Mucosa of descending colon (tissue), 3 donors: ENCODE data around the gene KCNIP1. TPM values are rescaled to one million over a fixed set of nuclear protein-coding genes. Genes with fewer than 3 reads are reported as not detected.

Experiments
- ATAC-seq: fragments of 200-7000 bp; cut with Tn5 transposase; one replicate; pipeline ENCODE4 v1.9.1; 2020; ENCODE audit warnings: mild to moderate bottlenecking, moderate library complexity
- DNase-seq, 3 donors: peaks; one replicate each; pipeline ENCODE4 v3.0.0-alpha.2; 2020
- H3K36me3 ChIP-seq: fragments of 200-600 bp; one replicate; pipeline ENCODE4 v1.8.0; 2021; ENCODE audit warnings: low read depth, mild to moderate bottlenecking
- H3K4me1 ChIP-seq: fragments of 200-600 bp; one replicate; pipeline ENCODE4 v1.8.0; 2021; ENCODE audit warnings: low read depth, mild to moderate bottlenecking
- H3K4me3 ChIP-seq: fragments of 200-600 bp; one replicate; pipeline ENCODE4 v1.8.0; 2021; ENCODE audit warnings: mild to moderate bottlenecking
- H3K9me3 ChIP-seq: fragments of 200-600 bp; one replicate; pipeline ENCODE4 v1.8.0; 2021; ENCODE audit warnings: mild to moderate bottlenecking
- intact Hi-C, 2 donors: fragments of 100-400 bp; cut with DNase I in 1 of 2; cut with micrococcal nuclease in 1 of 2; formaldehyde crosslinking; loops; one replicate each; pipeline versions ENCODE4 v1.11.0 to v1.11.1; 2022; cut with DNase I, micrococcal nuclease
- long read RNA-seq, 2 donors: library from polyadenylated mRNA; unstranded; transcript quantifications; one replicate each; pipeline ENCODE4 v2.0.0, GENCODE V29; 2019 to 2021
- total RNA-seq, 3 donors: library from RNA; stranded (reverse); fragmentation: NEBNext Ultra II Directional in 2 of 3; extraction: Animal tissue kit (Norgen Biotek cat#: 25700) in 2 of 3; gene quantifications; one replicate each; pipeline versions ENCODE4 v1.2.1 to v1.2.4, GENCODE V29; 2021 to 2023
- TF ChIP-seq, protein P1 (sequence below): fragments of 200-600 bp; IDR thresholded peaks from one replicate; pipeline ENCODE4 v1.8.0; 2022; ENCODE audit warnings: antibody characterized with exemption, mild to moderate bottlenecking
- donor health status: DM: no; HTN: no; CAD: no; lungs with moderate emphysema.
- donor health status: DM: no; HTN: no; CAD: no.
- donor health status: DM: no; HTN: yes; CAD: no.

KCNIP1 gene
- under 1 TPM in 1 of 3 donors, not detected in 2; 0.79 TPM for total RNA-seq
- long read RNA-seq, donor 1, partial matches to known transcripts = 0 of 3 reads
- long read RNA-seq, donor 1, other reads (novel, unspliced or antisense) = 3 of 3 reads
- long read RNA-seq, donor 2 = 0 reads

DNA sequence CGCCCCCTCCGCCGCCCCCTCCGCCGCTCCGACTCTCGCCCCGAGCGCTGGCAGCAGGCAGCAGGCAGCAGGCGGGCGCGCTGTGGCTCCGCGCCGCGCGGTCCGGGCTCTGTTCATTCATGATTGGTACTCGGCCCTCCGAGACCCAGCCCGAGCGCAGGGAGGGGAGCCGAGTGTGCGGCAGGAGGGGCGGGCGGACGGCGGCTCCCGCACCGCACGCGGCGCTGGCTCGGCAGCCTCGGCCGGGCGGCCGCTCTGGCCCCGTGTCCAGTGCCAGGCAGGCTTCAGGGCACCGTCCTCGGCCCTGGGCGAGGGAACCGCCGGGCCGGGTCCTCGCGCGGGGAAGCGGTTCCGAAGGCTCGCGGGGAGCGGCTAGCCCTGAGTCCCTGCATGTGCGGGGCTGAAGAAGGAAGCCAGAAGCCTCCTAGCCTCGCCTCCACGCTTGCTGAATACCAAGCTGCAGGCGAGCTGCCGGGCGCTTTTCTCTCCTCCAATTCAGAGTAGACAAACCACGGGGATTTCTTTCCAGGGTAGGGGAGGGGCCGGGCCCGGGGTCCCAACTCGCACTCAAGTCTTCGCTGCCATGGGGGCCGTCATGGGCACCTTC, at the start of gene KCNIP1:
Gene KCNIP1, plus strand, starts transcription at position 31 of the 607 bp plus-strand sequence.
- Histone ChIP-seq H3K9me3 (no peaks in the 10 kb centered on the region), H3K36me3 (no peaks in the 10 kb centered on the region), H3K4me1 (no peaks in the 10 kb centered on the region), H3K4me3 (no peak within 1 kb of the TSS)
- ATAC-seq = no peak
- intact Hi-C loops = no loop called here
- no peak for DNase-seq
- TF ChIP-seq, protein P1, sequence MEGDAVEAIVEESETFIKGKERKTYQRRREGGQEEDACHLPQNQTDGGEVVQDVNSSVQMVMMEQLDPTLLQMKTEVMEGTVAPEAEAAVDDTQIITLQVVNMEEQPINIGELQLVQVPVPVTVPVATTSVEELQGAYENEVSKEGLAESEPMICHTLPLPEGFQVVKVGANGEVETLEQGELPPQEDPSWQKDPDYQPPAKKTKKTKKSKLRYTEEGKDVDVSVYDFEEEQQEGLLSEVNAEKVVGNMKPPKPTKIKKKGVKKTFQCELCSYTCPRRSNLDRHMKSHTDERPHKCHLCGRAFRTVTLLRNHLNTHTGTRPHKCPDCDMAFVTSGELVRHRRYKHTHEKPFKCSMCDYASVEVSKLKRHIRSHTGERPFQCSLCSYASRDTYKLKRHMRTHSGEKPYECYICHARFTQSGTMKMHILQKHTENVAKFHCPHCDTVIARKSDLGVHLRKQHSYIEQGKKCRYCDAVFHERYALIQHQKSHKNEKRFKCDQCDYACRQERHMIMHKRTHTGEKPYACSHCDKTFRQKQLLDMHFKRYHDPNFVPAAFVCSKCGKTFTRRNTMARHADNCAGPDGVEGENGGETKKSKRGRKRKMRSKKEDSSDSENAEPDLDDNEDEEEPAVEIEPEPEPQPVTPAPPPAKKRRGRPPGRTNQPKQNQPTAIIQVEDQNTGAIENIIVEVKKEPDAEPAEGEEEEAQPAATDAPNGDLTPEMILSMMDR = no peak

DNA sequence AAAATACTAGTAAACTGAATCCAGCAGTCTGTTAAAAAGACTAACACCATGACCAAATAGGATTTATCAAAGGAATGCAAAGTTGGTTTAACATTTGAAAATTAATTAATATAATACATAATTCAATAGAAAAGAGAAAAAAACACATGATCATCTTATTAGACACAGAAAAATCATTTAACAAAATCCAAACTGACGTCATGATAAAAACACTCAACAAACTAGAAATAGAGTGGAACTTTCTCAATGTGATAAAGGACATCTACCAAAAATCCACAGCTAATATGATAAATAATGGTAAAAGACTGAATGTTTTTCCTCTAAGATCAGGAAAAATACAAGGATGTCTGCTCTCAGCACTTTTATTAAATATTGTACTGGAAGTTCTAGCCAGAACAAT, 40.4 kb upstream of the KCNIP1 start:
- H3K9me3 ChIP-seq = no peaks in the 10 kb centered on the region
- ATAC-seq (no peak), DNase-seq (no peak)
- no peak overlapping the region for H3K4me3 ChIP-seq
- H3K4me1 ChIP-seq = no peaks in the 10 kb centered on the region
- H3K36me3 ChIP-seq = no peaks in the 10 kb centered on the region
- TF ChIP-seq, protein P1 = no peak
- intact Hi-C loops = no loop called here

DNA sequence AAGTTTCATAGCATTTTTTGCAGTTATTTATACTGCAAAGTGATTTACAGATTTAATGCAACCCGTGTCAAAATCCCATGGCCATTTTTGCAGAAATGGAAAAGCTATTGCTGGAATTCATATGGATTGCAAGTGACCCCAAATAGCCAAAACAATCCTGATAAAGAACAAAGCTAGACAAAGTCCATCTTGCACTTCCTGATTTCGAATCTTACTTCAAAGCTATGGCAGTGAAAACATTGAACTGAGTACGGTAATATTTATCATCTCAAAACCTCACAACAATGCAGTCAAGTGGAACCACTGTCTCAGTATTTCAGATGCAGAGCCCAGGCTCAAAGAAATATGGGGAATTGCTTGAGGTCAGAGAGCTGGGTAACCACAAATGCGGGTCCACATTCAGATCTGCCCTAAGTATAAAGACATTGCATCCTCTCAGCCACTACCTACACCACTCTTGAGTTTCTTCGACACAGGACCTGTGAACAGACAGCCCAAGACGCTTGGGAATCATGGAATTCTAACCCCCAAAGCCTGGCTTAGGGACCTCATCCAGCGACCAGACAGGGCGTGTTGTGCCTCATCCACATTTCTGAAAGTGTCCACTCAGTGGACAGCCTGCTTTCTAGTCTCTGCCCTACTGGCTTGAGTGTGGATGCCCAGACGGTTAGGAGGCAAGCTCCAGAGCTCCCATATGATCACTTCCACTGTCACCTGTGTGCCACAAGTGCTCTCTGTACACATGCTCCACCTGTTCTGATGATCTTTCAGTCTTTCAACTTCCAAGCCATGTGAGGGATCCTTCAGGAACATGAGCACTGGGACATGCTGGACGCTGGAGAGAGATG, 39.3 kb upstream of the KCNIP1 start:
- Histone ChIP-seq H3K36me3 (no peaks in the 10 kb centered on the region), H3K9me3 (no peaks in the 10 kb centered on the region), H3K4me1 (no peaks in the 10 kb centered on the region), H3K4me3 (no peak overlapping the region)
- TF ChIP-seq, protein P1 = no peak
- no peak for ATAC-seq
- no peak for DNase-seq
- intact Hi-C loops = no loop called here

DNA sequence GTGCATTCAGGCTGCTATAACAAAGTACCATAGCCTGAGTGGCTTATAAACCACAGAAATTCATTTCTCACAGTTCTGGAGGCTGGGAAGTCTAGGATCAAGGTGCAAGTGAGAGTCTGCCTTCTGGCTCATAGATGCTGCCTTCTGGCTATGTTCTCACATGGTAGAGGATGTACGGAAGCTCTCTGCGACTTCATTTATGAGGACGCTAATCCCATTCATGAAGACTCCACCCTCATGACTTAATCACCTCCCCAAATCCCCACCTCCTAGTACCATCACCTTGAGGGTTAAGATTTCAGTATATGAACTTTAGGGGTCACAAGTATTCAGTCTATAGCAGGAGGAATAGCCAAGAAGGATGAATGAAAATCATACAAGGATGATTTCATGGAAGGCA, 37.3 kb upstream of the KCNIP1 start:
- H3K4me1 ChIP-seq = no peaks in the 10 kb centered on the region
- H3K4me3 ChIP-seq = no peak overlapping the region
- no peak for DNase-seq
- no peaks in the 10 kb centered on the region for H3K9me3 ChIP-seq
- H3K36me3 ChIP-seq = no peaks in the 10 kb centered on the region
- intact Hi-C loops = no loop called here
- ATAC-seq = no peak
- TF ChIP-seq, protein P1 = no peak

DNA sequence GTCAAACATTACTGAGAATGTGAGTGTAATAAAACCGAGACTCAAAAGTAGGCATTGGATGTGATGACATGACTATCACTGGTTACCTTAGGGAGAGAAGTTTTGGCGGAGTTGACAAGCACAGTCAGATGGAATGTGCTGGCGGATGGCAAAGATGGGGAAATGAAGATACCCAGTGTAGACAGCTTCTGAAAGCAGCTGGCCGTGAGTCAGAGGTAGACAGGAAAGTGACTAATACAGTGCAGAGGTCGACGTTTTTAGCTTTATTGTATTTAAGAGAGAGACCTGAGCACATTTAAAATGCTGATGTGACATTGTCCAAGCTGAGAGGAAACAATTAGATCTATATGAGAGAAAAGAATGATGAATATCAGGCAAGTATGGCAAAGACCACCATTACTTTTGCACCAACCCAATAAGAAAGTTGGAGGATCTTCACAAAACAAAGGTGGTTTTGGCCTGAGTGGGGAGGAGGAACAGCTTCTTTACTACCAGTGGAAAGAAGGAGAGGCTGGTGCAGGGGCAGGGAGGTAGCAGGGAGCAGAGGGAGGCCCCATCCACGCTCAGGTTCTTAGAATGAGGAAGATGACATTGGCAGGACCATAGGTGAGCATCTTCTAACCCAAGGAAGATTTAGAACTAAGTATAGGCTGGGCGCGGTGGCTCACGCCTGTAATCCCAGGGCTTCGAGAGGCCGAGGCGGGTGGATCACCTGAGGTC, 36.7 kb upstream of the KCNIP1 start:
- TF ChIP-seq, protein P1 = no peak
- Histone ChIP-seq H3K4me3 (no peak overlapping the region), H3K4me1 (no peaks in the 10 kb centered on the region), H3K36me3 (no peaks in the 10 kb centered on the region), H3K9me3 (no peaks in the 10 kb centered on the region)
- intact Hi-C loops = no loop called here
- no peak for ATAC-seq
- DNase-seq = no peak
